ENCODE results near the gene DUSP9. TPM values are rescaled to one million over a fixed set of nuclear protein-coding genes. Genes with fewer than 3 reads are reported as not detected.
A peak's percentile ranks its signal among the peaks of the same experiment; 100 is the strongest.

The DUSP9 gene
- polyA plus RNA-seq, 4 donors, result 2.7 to 52.1 (median 44.9) TPM

DNA sequence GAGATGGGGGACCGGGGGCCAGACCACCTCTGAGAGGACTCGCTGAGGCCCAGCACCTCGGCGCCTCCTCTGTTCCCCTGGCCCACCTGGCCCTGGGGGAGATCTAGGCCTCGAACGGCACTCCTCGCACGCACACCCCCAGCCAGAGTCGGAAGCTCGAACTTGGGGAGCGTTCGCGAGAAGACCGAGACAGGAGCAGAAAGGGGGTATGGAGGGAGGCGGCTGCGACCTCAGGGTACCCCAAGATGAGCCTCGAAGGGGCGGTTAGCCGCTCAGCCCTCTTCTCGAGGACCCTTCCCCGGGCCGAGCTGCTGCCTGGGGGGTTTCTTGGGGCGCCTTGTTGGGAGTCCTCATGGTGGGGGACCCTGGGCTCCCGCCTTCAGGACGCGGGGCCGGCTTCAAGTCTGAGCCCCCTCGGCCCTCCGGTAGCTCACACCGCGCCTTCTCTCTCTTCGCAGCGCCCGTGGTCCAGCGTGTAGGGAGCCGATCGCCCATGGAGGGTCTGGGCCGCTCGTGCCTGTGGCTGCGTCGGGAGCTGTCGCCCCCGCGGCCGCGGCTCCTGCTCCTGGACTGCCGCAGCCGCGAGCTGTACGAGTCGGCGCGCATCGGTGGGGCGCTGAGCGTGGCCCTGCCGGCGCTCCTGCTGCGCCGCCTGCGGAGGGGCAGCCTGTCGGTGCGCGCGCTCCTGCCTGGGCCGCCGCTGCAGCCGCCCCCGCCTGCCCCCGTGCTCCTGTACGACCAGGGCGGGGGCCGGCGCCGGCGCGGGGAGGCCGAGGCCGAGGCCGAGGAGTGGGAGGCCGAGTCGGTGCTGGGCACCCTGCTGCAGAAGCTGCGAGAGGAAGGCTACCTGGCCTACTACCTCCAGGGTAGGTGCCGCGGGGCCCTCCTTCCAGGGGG, 706 bp downstream of the DUSP9 start:
- no peak for DNase-seq (ENCODE audit: low read depth in 4 of 4, low spot score in 3 of 4)

DNA sequence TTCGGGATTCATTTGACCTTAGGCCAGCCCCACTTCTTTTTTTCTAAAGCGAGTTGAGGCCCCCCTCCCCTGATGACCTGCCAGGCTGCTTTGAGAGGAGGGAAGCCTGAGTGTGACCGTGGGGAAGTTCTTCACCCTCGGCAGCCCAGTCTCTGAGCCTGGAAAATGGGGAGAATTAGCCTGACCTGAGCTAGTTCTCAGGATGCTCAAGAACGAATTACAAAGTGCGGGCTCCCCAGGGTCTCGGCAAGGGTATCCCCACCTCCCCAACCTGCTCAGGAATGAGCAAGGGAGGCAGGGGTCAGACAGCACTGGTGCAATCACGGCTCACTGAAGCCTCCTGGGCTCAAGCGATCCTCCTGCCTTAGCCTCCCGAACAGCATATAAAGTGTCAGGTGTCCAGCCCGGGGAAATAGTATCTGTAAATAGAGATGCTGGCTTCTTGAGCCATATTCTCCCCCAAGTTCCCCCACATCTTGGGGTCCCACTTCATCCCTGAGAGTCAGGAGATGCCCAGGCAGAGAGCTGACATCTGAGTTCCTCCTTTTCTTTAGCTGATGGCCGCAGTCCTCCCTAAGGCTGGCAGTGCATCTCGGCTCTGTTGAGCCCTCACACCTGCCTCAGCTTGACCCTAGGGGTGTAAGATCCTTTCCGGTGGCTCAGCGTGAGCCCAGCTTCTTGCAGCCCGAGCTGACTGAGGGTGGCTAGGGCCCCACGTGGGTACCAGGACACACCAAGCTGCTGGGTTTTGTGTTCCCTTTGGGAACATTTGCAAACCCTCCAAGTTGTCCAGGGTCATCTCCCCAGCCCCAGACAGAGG, 1.6 kb downstream of the DUSP9 start:
- no peak for DNase-seq (ENCODE audit: low read depth in 4 of 4, low spot score in 3 of 4)

DNA sequence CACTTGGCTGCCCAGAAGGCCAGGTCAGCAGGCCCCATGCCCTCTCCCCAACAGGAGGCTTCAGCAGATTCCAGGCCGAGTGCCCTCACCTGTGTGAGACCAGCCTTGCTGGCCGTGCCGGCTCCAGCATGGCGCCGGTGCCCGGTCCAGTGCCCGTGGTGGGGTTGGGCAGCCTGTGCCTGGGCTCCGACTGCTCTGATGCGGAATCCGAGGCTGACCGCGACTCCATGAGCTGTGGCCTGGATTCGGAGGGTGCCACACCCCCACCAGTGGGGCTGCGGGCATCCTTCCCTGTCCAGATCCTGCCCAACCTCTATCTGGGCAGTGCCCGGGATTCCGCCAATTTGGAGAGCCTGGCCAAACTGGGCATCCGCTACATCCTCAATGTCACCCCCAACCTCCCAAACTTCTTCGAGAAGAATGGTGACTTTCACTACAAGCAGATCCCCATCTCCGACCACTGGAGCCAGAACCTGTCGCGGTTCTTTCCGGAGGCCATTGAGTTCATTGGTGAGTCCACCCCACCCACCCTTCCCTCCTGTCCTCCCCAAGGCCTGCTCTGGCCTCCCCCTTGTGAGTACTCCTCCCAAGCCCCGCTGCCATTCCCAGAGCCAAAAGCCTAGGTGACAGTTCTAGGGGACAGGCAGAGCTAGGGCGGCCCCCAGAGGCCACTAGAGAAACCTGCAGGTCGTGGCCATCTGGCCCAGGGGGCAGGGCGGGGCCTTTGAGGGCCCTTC, 2.3 kb downstream of the DUSP9 start:
- no peak for DNase-seq (ENCODE audit: low read depth in 4 of 4, low spot score in 3 of 4)

DNA sequence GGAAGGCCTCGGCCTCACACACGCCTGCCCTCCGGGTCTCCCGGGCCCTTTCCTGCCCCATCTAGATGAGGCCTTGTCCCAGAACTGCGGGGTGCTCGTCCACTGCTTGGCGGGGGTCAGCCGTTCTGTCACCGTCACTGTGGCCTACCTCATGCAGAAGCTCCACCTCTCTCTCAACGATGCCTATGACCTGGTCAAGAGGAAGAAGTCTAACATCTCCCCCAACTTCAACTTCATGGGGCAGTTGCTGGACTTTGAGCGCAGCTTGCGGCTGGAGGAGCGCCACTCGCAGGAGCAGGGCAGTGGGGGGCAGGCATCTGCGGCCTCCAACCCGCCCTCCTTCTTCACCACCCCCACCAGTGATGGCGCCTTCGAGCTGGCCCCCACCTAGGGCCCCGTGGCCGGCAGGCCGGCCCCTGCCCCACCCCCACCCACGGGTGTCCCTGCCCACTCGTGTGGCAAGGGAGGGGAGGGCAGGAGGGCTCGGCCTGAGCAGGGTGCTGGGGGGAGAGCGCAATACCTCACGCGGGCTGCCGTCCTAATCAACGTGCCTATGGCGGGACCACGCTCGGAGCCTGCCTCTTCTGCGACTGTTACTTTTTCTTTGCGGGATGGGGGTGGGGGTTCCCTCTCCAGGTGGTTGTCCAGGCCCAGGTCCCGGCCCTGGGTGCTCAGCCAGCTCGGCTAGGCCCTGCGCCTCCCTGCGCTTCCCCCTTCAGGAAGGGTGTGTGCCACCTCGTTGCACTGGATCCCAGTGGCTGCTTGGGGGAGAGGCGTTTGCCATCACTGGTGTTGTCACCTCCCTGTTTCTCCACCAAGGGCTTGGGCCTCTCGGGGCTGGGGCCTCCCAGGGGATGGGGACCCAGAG, 3.1 kb downstream of the DUSP9 start:
- no peak for DNase-seq (ENCODE audit: low read depth in 4 of 4, low spot score in 3 of 4)

DNA sequence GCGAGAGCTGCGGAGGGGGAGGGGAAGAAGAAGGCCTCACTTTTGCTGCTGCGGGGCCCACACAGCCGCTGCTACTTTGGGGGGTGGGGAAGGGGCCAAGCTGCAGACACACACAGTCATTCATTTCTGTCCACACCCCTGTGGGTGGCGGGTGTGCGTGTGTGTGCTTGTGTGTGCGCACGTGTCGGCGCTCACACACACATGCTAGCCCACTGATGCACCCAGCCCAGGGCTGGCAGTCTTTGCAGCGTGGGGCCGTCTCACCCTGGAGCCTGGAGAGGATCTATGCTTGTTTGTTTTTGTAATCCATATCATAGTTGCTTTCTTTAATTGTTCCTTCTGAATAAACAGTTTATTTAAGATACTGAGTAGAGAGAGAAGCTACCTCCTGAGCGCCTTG, 4.0 kb downstream of the DUSP9 start:
- DNase-seq (ENCODE audit: low read depth in 4 of 4, low spot score in 3 of 4), result no peak

DNA sequence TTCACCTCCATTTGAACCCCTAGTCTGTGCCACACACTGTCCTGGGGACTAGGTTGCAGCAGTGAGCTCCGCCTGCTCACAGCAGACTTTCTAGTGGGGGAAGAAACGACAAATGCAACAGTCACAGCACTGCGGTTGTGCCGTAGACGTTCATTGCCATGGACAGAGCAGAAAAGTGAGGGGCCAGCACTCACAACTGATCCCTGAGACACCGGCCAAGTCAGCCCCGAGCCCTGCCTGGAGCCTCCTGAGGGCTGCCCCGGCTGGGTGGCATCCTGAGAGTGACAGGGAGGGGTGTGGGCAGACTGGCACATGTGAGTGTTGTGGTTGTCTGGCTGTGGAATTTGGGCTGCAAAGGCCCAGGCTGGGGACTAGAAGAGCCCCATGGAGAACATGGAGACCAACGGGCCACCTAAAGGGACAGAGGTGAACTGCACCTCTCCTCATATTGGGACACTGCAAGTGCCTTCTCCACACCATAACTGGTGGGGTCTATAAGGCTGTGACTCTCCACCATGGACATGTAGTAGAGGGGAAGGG, 4.6 kb downstream of the DUSP9 start:
- no peak for DNase-seq (ENCODE audit: low read depth in 4 of 4, low spot score in 3 of 4)

DNA sequence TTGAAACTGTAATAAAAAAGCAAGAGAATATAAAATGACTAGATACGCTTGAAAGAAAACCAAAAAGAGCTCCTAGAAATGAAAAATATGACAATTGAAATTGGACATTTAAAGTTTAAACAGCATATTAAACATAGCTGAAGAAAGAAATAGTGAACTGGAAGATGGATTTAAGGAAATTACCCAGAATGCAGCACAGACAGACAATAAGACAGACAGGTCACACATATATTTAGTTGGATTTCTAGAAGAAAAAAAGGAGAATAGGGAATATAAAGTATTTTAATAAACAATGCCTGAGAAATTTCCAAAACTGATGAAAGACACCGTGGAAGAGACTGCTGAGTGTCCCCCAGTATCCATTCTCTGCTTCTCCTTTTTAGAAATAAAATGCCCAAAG, 6.6 kb downstream of the DUSP9 start:
- DNase-seq (ENCODE audit: low read depth in 4 of 4, low spot score in 3 of 4), result no peak

DNA sequence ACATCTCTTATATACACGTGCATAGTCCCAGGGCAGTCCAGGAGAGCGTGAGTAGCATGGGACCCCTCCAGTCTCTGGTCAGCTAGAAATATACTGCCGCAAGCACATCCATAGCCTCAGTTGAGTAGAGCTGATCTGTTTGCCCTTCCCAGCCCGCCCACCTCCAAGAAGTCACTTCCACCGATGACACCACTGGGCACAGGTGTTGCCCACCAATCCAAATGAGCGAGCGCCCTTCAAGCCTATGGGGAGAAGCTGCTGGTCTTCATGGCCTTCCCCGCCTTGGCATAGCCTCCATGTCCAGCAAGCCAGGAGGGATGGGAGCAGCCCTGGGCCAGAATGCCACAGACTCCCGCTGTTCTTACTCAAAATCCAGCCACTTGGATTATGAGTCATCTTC, 10.2 kb downstream of the DUSP9 start:
- DNase-seq (ENCODE audit: low read depth in 4 of 4, low spot score in 3 of 4), result no peak

DNA sequence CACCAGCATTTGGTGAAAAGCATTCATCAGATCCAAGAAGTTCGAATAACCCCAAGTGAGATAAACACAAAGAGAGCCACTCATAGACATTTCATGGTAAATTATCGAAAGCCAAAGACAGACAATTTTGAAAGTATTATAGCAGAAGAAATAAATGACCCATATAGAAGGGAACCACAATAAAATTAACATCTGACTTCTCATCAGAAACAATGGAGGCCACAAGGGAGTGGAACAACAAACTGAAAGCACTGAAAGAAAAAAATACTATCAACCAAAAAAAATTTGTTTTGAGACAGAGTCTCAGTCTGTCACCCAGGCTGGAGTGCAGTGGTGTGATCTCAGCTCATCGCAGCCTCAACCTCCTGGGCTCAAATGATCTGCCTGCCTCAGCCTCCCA, 12.3 kb downstream of the DUSP9 start:
- DNase-seq (ENCODE audit: low read depth in 4 of 4, low spot score in 3 of 4), result no peak

DNA sequence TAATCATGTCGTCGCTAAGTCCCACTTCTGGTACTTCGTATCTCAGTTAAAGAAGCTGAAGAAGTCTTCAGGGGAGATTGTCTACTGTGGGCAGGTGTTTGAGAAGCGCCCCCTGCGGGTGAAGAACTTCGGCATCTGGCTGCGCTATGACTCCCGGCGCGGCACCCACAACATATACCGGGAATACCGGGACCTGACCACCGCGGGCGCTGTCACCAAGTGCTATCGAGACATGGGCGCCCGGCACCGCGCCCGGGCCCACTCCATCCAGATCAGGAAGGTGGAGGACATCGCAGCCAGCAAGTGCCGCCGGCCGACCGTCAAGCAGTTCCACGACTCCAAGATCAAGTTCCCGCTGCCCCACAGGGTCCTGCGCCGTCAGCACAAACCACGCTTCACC, 15.3 kb downstream of the DUSP9 start:
- DNase-seq (ENCODE audit: low read depth in 4 of 4, low spot score in 3 of 4), result no peak

DNA sequence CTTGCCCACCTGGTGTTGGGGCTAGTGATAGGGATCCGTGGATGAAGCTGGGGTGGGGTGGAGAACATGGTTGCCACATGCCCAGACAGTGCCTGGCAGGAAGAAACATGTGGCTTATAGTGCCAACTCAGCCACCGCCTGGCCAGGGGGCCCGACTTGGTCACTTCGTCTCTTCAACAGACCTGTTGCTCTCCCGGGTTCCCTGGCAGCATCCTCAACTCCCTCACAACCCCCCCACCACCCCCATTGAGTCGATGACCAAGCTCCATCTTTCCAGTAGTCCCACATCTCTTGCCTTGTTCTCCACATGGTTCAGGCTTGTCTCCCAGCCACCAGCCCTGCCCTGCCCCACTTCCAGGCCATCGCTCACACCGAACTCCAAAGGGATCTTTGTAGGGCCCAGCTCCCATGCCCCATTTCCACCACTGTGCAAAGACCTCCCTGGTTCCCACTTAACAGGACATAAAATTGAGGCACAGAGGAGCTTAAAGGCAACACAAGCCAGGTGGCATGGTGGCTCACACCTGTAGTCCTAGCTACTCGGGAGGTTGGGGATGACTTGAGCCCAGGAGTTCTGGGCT, 18.8 kb downstream of the DUSP9 start:
- DNase-seq (ENCODE audit: low read depth in 4 of 4, low spot score in 3 of 4), result no peak

DNA sequence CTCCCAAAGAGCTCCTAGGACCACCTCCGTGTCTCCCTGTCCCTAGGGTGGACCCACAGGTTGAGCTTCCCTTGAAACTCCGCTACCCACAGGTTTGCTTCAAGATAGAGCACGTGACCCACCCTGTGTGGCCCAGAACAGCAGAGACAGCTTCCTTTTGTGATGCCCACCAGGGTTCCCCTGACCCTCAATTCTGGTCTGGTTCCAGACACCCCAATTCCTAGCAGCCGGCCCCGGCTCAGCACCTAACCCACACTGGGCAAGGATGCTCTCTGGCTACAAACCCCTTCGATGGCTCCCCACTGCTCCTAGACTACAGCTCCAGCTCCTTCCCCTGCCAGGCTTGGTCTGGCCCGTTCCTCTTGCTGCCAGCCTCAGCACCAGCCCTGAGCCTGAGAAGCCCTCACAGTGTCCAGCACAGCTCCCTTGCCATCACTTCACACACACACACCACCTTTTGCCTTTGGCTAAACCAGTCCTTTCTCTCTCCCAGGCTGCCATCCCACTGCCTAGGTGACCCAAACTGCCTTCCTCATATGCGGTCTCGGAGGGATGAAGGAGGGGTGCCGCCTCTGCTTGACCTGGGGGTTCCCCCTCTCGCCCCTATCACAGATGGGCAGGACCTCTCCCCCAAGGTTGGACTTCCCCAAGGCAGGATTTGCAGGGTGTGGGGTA, 20.4 kb downstream of the DUSP9 start:
- no peak for DNase-seq (ENCODE audit: low read depth in 4 of 4, low spot score in 3 of 4)

DNA sequence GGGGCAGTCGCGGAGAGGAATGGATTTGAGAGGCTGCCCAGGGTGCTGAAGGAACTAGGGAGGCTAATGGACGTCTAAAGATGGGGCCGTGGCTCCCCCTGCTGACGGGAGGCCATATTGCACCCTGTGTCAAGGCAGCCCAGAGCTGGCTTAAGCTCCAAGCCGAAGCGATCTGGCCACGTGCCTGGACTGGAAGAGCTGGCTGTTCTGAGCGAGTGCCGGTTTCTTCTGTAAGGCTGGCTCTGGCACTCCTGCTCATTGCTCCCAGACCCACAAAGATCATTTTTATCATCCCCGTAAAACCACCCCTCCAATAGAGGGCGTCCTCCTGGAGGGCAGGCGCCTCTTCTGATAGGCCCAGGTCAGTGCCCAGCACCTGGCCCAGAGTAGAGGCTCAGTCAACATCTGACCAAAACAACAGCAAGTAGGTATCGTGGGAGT, 21.0 kb downstream of the DUSP9 start:
- DNase-seq (ENCODE audit: low read depth in 4 of 4, low spot score in 3 of 4), result peak in 2 of 4 donors; percentile 64 to 69

DNA sequence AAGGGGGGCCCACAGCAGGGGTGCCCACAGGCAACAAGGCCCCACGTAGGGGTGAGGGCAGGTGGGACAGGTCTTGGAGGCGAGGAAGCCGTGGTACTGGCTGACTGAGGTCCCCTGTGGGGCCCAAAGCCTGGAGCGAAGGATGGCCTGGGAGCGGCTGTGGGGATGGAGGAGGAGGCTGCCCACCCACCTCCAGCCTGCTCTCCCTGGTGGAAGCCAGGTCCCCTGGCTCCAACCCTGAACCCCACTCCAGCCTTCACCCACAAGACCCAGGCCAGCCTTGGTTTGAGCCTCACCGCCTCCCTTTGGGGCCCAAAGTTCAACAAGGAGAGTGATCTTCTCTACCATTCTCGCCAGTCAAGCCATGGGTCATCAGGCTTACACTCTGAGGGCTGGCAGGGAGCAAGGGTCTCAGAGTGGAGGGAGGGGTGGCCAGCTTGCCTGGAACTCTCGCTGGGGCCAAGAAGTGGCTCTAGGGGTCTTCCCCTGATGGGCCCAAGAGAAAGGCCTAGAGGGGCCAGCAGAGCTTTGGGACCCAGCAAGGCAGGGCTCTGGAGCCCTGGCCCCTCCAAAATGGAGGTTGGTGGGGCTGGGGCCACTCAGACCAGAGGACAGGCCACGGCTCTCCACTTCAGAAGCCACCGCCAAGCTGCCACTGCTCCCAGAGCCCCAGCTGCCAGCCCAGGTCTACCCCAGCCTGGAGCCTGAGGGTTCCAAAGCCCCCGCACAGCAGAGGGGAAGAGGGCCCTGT, 21.6 kb downstream of the DUSP9 start:
- DNase-seq (ENCODE audit: low read depth in 4 of 4, low spot score in 3 of 4), result no peak

DNA sequence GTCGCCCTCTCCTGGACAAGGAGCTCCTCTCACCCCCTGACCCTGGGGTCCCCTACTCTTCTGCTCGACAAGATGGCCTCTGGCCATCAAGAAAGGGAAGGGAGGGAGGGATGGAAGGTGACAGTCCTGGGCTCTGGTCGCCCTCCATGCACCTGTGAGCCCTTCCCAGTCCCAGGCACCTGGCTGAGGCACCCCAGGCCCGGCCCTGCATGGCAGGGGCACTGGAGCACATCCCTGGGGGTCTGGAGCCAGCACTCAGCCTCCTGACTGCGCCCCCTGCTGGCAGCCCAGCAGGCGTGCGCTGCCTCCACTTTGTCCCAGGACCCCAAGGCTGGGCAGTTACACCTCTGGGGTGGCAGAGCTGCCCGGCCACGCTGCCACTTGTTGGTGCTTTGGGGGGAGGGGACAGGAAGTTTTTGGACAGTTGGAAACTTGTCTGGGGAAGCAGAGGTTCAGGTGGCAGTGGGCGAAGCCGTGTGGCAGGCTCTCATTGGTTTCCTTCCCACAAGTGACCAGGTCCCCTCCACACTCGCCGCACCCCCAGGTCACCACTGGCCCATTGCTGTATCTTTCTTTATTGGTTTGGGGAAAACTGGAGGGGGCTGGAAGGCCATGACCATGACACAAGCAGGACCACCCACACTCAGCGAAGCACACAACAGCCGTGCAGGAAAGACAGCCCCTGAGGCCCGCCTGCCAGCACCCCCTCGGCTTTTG, 22.3 kb downstream of the DUSP9 start:
- DNase-seq (ENCODE audit: low read depth in 4 of 4, low spot score in 3 of 4), result no peak

DNA sequence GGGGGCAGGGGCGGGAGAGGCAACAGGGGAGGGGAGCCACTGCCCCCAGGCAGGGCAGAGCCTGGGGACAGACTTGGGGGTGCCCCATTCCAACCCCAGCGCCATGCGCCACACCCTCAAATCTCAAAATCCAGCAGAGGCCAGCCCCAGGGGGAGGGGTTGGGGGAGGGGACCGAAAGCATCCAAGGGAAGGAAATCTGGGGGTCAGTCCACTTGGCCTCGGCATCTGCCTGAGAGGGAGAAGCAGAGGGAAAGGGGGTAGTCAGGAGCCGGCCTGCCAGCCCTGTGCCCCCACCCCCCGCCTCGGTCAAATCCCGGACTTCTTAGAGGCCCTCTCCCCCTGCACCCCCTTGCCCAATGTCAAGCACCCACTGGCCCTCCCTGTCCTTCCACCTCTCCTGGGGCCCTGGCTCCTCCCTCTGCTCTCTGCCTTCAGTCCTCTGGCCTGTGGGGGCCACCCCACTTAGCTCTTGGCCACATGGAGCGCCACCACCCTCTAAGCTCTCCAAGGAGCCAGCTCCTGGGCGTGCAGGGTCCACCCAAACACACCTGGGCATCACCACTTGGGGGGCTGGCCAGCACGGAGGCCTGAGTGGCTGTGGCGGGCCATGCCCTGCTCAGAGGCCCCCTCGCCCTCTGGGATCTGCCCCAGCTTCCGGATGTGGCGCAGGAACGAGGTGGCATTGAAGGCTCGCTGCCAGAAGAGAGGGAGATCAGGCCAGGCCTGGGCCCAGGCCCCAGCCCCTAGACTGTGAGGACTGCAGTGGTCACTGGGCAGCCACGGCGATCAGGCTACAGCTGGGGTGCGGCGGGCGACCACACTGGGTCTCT, 23.1 kb downstream of the DUSP9 start:
- DNase-seq (ENCODE audit: low read depth in 4 of 4, low spot score in 3 of 4), result no peak
